ENCODE results near the gene GTF2H4.
"Not testable (repeated sequence)": the region's sequence is repeated elsewhere in the genome, so short reads cannot be mapped to it uniquely, and the experiment has no call there.

GTF2H4 gene

GRCh38 chr6:30897882-30898281 is 10.1 kb upstream of the GTF2H4 start:
- Histone ChIP-seq H3K9ac (no peak overlapping the region), H3K79me2 (ENCODE audit: insufficient read depth, low read depth) (no peaks in the 10 kb centered on the region), H4K20me1 (ENCODE audit: insufficient read depth) (no peaks in the 10 kb centered on the region), H3K36me3 (ENCODE audit: insufficient read depth) (no peaks in the 10 kb centered on the region), H3K4me2 (no peak overlapping the region), H3K27me3 (ENCODE audit: insufficient read depth, low read depth) (peaks cover 8% of the 10 kb centered on the region; the same call in 1 of the 2 replicates), H3K27ac (no peak overlapping the region), H3K4me3 (IDR thresholded peaks at IDR 0.05; ENCODE audit: insufficient read depth, low read depth, low read length) (no peak overlapping the region), H3K4me1 (ENCODE audit: low read depth, poor library complexity, severe bottlenecking) (no peaks in the 10 kb centered on the region), H2AFZ (ENCODE audit: low read depth) (no peak overlapping the region)
- TF ChIP-seq, protein P1, sequence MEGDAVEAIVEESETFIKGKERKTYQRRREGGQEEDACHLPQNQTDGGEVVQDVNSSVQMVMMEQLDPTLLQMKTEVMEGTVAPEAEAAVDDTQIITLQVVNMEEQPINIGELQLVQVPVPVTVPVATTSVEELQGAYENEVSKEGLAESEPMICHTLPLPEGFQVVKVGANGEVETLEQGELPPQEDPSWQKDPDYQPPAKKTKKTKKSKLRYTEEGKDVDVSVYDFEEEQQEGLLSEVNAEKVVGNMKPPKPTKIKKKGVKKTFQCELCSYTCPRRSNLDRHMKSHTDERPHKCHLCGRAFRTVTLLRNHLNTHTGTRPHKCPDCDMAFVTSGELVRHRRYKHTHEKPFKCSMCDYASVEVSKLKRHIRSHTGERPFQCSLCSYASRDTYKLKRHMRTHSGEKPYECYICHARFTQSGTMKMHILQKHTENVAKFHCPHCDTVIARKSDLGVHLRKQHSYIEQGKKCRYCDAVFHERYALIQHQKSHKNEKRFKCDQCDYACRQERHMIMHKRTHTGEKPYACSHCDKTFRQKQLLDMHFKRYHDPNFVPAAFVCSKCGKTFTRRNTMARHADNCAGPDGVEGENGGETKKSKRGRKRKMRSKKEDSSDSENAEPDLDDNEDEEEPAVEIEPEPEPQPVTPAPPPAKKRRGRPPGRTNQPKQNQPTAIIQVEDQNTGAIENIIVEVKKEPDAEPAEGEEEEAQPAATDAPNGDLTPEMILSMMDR (conservative IDR thresholded peaks at IDR 0.05; ENCODE audit: low read depth, low read length), result no peak

- Histone ChIP-seq H3K4me2 (no peak overlapping the region), H3K36me3 (ENCODE audit: insufficient read depth) (no peaks in the 10 kb centered on the region), H2AFZ (ENCODE audit: low read depth) (no peak overlapping the region), H3K9ac (no peak overlapping the region), H3K79me2 (ENCODE audit: insufficient read depth, low read depth) (no peaks in the 10 kb centered on the region), H3K4me1 (ENCODE audit: low read depth, poor library complexity, severe bottlenecking) (no peaks in the 10 kb centered on the region), H3K27me3 (ENCODE audit: insufficient read depth, low read depth) (peaks cover 8% of the 10 kb centered on the region; the same call in 1 of the 2 replicates), H3K27ac (no peak overlapping the region), H4K20me1 (ENCODE audit: insufficient read depth) (no peaks in the 10 kb centered on the region), H3K4me3 (IDR thresholded peaks at IDR 0.05; ENCODE audit: insufficient read depth, low read depth, low read length) (no peak overlapping the region)
- TF ChIP-seq, protein P1 (conservative IDR thresholded peaks at IDR 0.05; ENCODE audit: low read depth, low read length), result no peak
Measured at GRCh38 chr6:30898750-30899360, 9.2 kb upstream of the GTF2H4 start.

DNA sequence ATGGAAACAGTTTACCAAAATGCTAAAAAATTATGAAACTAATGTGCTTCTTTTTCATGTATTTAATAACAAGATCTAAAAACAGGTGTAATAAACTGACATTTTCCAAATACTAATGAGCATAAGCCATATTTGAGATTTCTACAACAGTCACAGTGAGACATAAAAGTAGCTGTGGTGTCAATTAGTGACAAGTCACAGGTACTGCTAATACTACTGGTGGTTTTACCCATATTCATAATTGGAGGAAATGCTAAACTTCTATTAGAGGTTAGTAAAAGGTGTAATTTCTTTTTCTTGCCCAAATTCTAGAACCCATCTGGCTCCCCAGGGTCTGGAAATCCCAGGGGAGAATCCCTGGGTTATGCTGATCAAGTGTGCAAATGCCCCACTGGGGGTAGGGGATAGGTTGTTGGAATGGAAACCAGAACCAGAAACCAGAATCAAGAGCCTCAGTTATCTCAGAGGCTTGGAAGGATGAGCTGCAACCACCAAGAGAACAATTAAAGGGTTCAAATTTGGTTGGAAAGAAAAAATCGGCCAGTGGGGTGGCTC is 7.1 kb upstream of the GTF2H4 start:
- Histone ChIP-seq H3K4me1 (ENCODE audit: low read depth, poor library complexity, severe bottlenecking) (no peaks in the 10 kb centered on the region), H3K4me2 (no peak overlapping the region), H2AFZ (ENCODE audit: low read depth) (no peak overlapping the region), H3K36me3 (ENCODE audit: insufficient read depth) (no peaks in the 10 kb centered on the region), H4K20me1 (ENCODE audit: insufficient read depth) (no peaks in the 10 kb centered on the region), H3K27me3 (ENCODE audit: insufficient read depth, low read depth) (no peaks in the 10 kb centered on the region), H3K4me3 (IDR thresholded peaks at IDR 0.05; ENCODE audit: insufficient read depth, low read depth, low read length) (no peak overlapping the region), H3K27ac (no peak overlapping the region), H3K9ac (no peak overlapping the region), H3K79me2 (ENCODE audit: insufficient read depth, low read depth) (no peaks in the 10 kb centered on the region)
- TF ChIP-seq, protein P1 (conservative IDR thresholded peaks at IDR 0.05; ENCODE audit: low read depth, low read length), result no peak

- Histone ChIP-seq H3K36me3 (ENCODE audit: insufficient read depth) (no peaks in the 10 kb centered on the region), H3K27ac (no peak overlapping the region), H2AFZ (ENCODE audit: low read depth) (no peak overlapping the region), H3K27me3 (ENCODE audit: insufficient read depth, low read depth) (no peaks in the 10 kb centered on the region), H3K4me1 (ENCODE audit: low read depth, poor library complexity, severe bottlenecking) (no peaks in the 10 kb centered on the region), H4K20me1 (ENCODE audit: insufficient read depth) (no peaks in the 10 kb centered on the region), H3K79me2 (ENCODE audit: insufficient read depth, low read depth) (no peaks in the 10 kb centered on the region), H3K4me2 (no peak overlapping the region), H3K4me3 (IDR thresholded peaks at IDR 0.05; ENCODE audit: insufficient read depth, low read depth, low read length) (no peak overlapping the region), H3K9ac (no peak overlapping the region)
- TF ChIP-seq, protein P1 (conservative IDR thresholded peaks at IDR 0.05; ENCODE audit: low read depth, low read length), result no peak
Measured at GRCh38 chr6:30901436-30901835, 6.6 kb upstream of the GTF2H4 start.

DNA sequence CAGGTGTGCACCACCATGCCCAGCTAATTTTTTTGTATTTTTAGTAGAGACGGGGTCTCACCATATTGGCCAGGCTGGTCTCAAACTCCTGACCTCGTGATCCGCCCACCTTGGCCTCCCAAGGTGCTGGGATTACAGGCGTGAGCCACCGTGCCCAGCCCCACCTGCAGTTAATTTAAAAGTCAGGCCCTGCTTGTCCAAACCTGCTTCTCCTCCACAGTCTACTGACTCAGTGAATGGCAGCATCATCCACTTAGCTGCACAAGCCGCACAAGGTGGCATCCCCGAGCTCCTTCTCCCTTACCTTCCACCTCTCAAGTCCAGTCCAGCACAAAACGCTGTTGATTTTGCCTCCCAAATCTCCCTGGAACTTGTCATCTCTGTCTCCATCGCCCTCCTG is 5.8 kb upstream of the GTF2H4 start:
- H3K79me2 ChIP-seq (ENCODE audit: insufficient read depth, low read depth); H3K4me1 ChIP-seq (ENCODE audit: low read depth, poor library complexity, severe bottlenecking); H3K36me3 ChIP-seq (ENCODE audit: insufficient read depth); H3K27ac ChIP-seq; H3K27me3 ChIP-seq (ENCODE audit: insufficient read depth, low read depth); H4K20me1 ChIP-seq (ENCODE audit: insufficient read depth); H3K9ac ChIP-seq; H3K4me3 ChIP-seq (IDR thresholded peaks at IDR 0.05; ENCODE audit: insufficient read depth, low read depth, low read length); H2AFZ ChIP-seq (ENCODE audit: low read depth); H3K4me2 ChIP-seq: not testable (repeated sequence)

Data from KMS-11 (cell line).